WTC11 (cell line): ENCODE data around the gene RASGRF2. TPM values are rescaled to one million over a fixed set of nuclear protein-coding genes. Genes with fewer than 3 reads are reported as not detected.

Source experiments
- ATAC-seq: fragments of 200-7000 bp; cut with Tn5 transposase; 2 replicates; pipeline ENCODE4 v1.10.0; 2021; ENCODE audit warnings: mild to moderate bottlenecking, moderate library complexity
- CTCF ChIA-PET: fragments of 300-600 bp; sonication (Branson Sonifier 250); formaldehyde crosslinking; loops from one replicate; lab custom pipeline; 2021; ENCODE audit warnings: antibody characterized with exemption; lab: Charles Lee
- POLR2A ChIA-PET: fragments of 350-600 bp; sonication (Branson Sonifier 250); formaldehyde crosslinking; loops from one replicate; lab custom pipeline; 2021; ENCODE audit warnings: antibody characterized with exemption; lab: Charles Lee
- DNase-seq: peaks from one replicate; pipeline ENCODE4 v3.0.0; 2021; ENCODE audit warnings: low spot score
- H3K27ac Mint-ChIP-seq: 2 replicates; pipeline ENCODE4 v1.8.0; 2021; ENCODE audit warnings: mixed read lengths
- H3K27me3 Mint-ChIP-seq: 2 replicates; pipeline ENCODE4 v1.8.0; 2021; ENCODE audit warnings: low read depth, mild to moderate bottlenecking, moderate library complexity, mixed read lengths
- H3K36me3 Mint-ChIP-seq: 2 replicates; pipeline ENCODE4 v1.8.0; 2021; ENCODE audit warnings: mixed read lengths
- H3K4me1 Mint-ChIP-seq: 2 replicates; pipeline ENCODE4 v1.8.0; 2022; ENCODE audit warnings: mixed read lengths
- H3K4me3 Mint-ChIP-seq: 2 replicates; pipeline ENCODE4 v1.8.0; 2021; ENCODE audit warnings: mild to moderate bottlenecking, moderate library complexity, mixed read lengths
- H3K9me3 Mint-ChIP-seq: 2 replicates; pipeline ENCODE4 v1.8.0; 2021; ENCODE audit warnings: mixed read lengths
- AR ChIP-seq: fragments of 250-450 bp; sonication (Bioruptor Pico); IDR thresholded peaks from 2 replicates; pipeline ENCODE4 v1.9.0; 2021; ENCODE audit warnings: mild to moderate bottlenecking
- CREM ChIP-seq: sonication (generic); formaldehyde crosslinking; IDR thresholded peaks from 2 replicates; pipeline ENCODE4 v1.8.1; 2022; ENCODE audit warnings: mild to moderate bottlenecking, missing genetic modification reagents, moderate library complexity
- FOXP1 ChIP-seq: sonication (generic); formaldehyde crosslinking; IDR thresholded peaks from 2 replicates; pipeline ENCODE4 v1.8.0; 2022; ENCODE audit warnings: missing genetic modification reagents, mild to moderate bottlenecking, moderate library complexity, borderline replicate concordance
- HMGXB4 ChIP-seq: sonication (generic); formaldehyde crosslinking; IDR thresholded peaks from 2 replicates; pipeline ENCODE4 v1.8.1; 2023; ENCODE audit warnings: mild to moderate bottlenecking, moderate library complexity, missing genetic modification reagents
- IRF2 ChIP-seq: sonication (generic); formaldehyde crosslinking; IDR thresholded peaks from 2 replicates; pipeline ENCODE4 v1.8.0; 2022; ENCODE audit warnings: low read depth, missing genetic modification reagents, borderline replicate concordance
- NFYB ChIP-seq: sonication (generic); formaldehyde crosslinking; conservative IDR thresholded peaks from 2 replicates; pipeline ENCODE4 v1.8.0; 2022; ENCODE audit warnings: low read depth, missing genetic modification reagents
- USF1 ChIP-seq: sonication (generic); formaldehyde crosslinking; IDR thresholded peaks from 2 replicates; pipeline ENCODE4 v1.8.0; 2022; ENCODE audit warnings: mild to moderate bottlenecking, missing genetic modification reagents
- ZNF317 ChIP-seq: sonication (generic); formaldehyde crosslinking; IDR thresholded peaks from 2 replicates; pipeline ENCODE4 v1.8.1; 2023; ENCODE audit warnings: low read depth, mild to moderate bottlenecking, moderate library complexity, missing genetic modification reagents, borderline replicate concordance
- ZNF512 ChIP-seq: sonication (generic); formaldehyde crosslinking; IDR thresholded peaks from 2 replicates; pipeline ENCODE4 v1.8.1; 2022; ENCODE audit warnings: missing genetic modification reagents, borderline replicate concordance
- total RNA-seq: library from RNA; stranded (reverse); gene quantifications from 3 replicates; pipeline ENCODE4 v1.2.3, GENCODE V29; 2021
- TF ChIP-seq, protein P1 (sequence below): sonication (generic); formaldehyde crosslinking; IDR thresholded peaks from 2 replicates; pipeline ENCODE4 v1.8.0; 2023; ENCODE audit warnings: missing genetic modification reagents, mild to moderate bottlenecking, borderline replicate concordance

Gene RASGRF2
- total RNA-seq, 1 experiment from 2014 or later, result 17.6 TPM

DNA sequence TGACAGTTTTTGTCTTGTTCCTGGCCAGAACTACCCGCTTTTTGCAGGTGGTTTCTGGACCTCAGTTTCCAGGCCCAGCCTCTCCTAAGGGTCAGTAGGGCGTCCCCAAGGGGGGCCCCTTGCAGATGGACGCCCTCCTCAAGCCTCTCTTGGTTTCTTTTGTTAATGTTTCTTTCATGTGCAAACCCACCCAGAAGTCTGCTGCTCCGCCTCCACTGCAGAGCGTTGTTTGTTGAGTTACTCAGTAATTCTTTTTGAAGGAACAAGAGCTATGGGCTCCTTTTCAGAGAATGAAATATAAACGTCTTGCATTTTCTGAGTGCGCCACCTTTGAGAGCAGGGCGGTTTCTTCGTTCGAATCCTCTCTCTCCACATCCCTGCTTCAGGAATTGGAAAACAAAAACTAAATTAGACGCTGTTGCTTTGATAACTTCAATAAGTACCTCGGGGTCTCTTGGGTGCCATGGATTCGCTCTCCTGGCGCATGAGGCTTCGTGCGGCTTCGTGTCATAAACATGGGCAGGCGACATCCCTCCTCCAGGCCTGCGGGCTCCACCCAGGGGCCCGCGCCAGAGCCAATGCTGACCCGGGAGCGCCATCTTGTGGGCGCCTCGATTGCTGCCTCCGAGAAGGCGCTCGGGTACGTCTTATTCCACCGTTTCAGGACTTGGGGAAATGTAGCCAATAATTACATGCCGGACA lies 234.6 kb downstream of the RASGRF2 start (continued):
- TF ChIP-seq, protein P1, sequence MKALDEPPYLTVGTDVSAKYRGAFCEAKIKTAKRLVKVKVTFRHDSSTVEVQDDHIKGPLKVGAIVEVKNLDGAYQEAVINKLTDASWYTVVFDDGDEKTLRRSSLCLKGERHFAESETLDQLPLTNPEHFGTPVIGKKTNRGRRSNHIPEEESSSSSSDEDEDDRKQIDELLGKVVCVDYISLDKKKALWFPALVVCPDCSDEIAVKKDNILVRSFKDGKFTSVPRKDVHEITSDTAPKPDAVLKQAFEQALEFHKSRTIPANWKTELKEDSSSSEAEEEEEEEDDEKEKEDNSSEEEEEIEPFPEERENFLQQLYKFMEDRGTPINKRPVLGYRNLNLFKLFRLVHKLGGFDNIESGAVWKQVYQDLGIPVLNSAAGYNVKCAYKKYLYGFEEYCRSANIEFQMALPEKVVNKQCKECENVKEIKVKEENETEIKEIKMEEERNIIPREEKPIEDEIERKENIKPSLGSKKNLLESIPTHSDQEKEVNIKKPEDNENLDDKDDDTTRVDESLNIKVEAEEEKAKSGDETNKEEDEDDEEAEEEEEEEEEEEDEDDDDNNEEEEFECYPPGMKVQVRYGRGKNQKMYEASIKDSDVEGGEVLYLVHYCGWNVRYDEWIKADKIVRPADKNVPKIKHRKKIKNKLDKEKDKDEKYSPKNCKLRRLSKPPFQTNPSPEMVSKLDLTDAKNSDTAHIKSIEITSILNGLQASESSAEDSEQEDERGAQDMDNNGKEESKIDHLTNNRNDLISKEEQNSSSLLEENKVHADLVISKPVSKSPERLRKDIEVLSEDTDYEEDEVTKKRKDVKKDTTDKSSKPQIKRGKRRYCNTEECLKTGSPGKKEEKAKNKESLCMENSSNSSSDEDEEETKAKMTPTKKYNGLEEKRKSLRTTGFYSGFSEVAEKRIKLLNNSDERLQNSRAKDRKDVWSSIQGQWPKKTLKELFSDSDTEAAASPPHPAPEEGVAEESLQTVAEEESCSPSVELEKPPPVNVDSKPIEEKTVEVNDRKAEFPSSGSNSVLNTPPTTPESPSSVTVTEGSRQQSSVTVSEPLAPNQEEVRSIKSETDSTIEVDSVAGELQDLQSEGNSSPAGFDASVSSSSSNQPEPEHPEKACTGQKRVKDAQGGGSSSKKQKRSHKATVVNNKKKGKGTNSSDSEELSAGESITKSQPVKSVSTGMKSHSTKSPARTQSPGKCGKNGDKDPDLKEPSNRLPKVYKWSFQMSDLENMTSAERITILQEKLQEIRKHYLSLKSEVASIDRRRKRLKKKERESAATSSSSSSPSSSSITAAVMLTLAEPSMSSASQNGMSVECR (CRISPR knock-in tag), result peak; percentile 62; the same call in 1 of the 2 replicates
- TF ChIP-seq USF1 (CRISPR knock-in tag) (peak; percentile 52; the same call in 1 of the 2 replicates), FOXP1 (CRISPR knock-in tag) (peak; percentile 55; the same call in 1 of the 2 replicates), AR (CRISPR knock-in tag) (no peak), CREM (CRISPR knock-in tag) (peak; percentile 57; the same call in 1 of the 2 replicates), IRF2 (CRISPR knock-in tag) (no peak)

GRCh38 chr5:81195335-81195929 lies 235.3 kb downstream of the RASGRF2 start:
- POLR2A ChIA-PET, result no interaction called here
- TF ChIP-seq NFYB (CRISPR knock-in tag) (no peak), ZNF317 (CRISPR knock-in tag) (no peak), ZNF512 (CRISPR knock-in tag) (no peak), HMGXB4 (CRISPR knock-in tag) (no peak)
- H3K9me3 Mint-ChIP-seq, result no peaks in the 10 kb centered on the region
- no peak overlapping the region for H3K27ac Mint-ChIP-seq
- H3K4me3 Mint-ChIP-seq, result no peak overlapping the region
- no peaks in the 10 kb centered on the region for H3K36me3 Mint-ChIP-seq
- CTCF ChIA-PET, result interaction anchor here (0.6 to 2.3 kb wide), 13 partner anchors 10 to 677 kb away, joined by 3 to 15 read pairs (median 3); no protein-coding TSS in a partner anchor
- no peak for DNase-seq
- peaks cover 4% of the 10 kb centered on the region for H3K27me3 Mint-ChIP-seq
- no peak for ATAC-seq
- H3K4me1 Mint-ChIP-seq, result peaks cover 34% of the 10 kb centered on the region
